A549 treated with dexamethasone at 1 μM for 4 hours (cell line): ENCODE data around the gene WDR55. TPM values are rescaled to one million over a fixed set of nuclear protein-coding genes. Genes with fewer than 3 reads are reported as not detected.

Experiments
- total RNA-seq: library from RNA; stranded (reverse); fragments of 200-300 nt; extraction: Qiagen RNA extraction; gene quantifications from 5 replicates; pipeline ENCODE4 v1.2.3, GENCODE V29; 2022

The WDR55 gene, protein sequence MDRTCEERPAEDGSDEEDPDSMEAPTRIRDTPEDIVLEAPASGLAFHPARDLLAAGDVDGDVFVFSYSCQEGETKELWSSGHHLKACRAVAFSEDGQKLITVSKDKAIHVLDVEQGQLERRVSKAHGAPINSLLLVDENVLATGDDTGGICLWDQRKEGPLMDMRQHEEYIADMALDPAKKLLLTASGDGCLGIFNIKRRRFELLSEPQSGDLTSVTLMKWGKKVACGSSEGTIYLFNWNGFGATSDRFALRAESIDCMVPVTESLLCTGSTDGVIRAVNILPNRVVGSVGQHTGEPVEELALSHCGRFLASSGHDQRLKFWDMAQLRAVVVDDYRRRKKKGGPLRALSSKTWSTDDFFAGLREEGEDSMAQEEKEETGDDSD
- 24.6 to 32.8 TPM (median 31.8 TPM) in 5 replicates for total RNA-seq

DNA sequence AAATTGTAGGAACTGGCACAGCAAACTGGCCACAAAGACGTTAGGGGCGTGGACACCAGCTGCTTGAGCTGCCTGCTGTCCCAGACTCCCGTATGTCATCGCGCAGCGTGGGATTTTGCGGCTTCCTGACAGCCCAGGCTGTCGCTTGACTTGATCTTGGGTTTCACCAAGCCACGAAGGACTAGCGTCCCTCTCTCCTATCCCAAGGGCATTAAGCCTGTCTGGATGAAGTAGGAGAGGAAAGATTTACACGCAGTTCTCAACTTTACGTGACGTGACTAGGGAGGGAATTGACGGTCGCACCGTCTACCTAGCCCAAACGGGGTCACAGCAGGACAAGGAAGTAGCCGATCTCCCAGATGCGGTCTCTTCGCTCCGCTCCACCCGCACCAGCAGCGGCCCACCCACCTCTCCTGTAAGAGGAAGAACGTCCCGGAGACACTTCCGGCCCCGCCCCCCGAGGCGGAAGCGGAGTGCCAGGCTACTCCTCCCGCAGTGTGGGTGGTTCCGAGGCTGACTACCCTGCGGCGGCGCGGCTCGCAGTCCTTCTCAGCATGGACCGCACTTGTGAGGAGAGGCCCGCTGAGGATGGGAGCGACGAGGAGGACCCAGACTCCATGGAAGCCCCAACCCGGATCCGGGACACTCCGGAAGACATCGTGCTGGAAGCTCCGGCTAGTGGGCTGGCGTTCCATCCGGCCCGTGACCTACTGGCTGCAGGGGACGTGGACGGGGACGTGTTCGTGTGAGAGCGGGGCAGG, at the start of gene WDR55:
TSS of gene WDR55 (plus strand) at position 546 of the 761 bp plus-strand sequence. CDS start at position 555, 9 bp downstream.

DNA sequence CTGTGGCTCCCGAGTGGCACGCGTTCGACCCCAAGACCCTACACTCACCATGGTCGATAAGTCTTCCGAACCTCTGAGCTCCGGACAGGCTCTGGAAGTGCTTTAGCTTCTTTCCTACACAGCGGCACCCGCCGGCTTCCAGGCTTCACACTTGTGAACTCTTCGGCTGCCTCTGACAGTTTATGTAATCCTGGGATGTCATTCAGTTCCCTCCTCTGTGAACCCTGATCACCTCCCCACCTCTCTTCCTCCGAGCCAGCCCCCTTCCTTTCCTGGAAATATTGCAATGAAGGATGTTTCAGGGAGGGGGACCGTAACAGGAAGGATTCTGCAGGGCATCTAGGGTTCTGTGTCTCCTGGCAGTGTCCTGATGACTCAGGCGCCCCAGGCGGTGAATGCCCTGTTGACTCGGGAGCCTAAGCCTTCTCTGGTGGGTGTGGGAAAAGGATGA, 31.7 kb upstream of the WDR55 start, which contains the start of gene CD14:
TSS of gene CD14 (minus strand) at position 155 of the 451 bp plus-strand sequence. CDS start at position 51, 104 bp downstream.

DNA sequence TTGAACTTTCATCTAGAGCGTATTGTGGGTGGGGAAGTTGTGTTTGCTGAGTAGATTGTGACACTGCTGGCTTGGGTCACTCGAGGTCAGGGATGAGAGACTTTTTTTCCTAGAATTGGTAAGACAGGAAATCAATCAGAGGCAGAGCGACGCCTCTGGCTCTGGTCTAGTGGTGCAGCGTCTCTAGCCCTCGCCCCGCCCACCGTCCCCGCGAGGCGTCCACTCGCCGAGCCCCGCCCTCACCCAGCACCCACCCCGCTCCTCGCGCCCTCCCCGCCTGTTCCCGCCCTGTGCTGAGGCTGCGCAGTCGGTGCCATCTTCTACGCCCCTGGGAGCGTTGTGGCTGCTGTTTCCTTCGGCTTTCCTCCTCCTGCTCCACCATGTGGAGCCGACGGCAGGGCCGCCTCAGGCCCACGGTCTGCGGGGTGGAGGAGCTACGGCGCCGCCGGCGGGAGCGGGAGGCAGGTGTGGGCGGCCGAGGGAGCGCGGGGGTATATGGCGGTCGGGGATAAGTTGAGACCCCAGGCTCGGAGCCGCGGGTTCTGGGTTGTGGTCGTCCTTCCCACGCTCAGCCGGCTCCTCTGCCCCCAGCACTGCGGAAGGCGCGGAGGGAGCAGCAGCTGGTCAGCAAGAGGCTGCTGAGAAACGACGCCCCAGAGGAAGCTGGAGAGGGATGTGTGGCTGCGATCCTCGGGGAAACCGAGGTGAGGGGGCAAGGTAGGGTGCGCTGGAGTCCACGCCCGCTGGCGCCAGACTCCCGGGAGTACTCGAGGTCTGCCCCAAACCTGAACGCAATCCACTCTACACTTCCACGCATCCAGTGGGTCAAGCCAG, 25.3 kb upstream of the WDR55 start, which contains the start of gene TMCO6:
TSS of gene TMCO6 (plus strand) at position 304 of the 834 bp plus-strand sequence. CDS start at position 381, 77 bp downstream.

DNA sequence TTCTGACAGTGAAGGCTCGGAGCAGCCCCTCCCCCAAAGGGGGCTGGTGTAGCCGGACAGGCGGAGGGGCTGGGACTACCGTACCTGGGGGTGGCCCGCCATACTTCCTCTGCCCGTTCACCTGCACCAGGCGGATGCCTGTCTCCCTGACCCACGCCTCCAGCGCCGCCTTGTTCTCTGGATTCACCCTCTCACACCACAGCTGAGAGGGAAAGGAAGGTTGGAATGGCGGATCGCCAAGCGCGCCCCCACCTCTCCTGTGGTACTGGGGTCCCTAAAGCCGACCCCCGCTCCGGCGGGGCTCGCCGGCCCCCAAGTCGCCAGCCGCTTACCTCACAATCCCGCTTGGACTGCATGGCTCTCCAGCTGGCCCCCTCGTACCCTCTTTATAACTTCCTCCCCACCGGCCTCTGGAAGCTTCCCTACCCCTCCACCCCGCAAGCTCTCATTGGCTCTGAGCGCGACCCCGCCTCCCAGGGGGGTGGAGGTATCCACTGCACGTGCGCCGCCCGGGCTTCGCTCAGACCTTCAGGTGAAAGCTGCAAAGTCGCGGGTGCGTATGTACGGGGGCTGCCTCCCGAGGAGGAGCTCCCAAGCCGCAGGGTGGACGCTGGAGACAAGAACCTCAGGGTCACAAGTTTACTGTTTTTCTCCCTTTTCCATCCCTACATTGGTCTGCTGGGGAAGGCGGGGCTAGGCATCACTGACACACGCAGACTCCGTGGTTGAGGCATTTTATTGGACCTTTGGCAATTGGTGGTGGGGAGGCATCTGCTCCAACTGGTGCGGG, 8.7 kb downstream of the WDR55 start, which contains the start of gene DND1:
TSS of gene DND1 (minus strand) at position 390 of the 790 bp plus-strand sequence. CDS start at position 356, 34 bp downstream.

DNA sequence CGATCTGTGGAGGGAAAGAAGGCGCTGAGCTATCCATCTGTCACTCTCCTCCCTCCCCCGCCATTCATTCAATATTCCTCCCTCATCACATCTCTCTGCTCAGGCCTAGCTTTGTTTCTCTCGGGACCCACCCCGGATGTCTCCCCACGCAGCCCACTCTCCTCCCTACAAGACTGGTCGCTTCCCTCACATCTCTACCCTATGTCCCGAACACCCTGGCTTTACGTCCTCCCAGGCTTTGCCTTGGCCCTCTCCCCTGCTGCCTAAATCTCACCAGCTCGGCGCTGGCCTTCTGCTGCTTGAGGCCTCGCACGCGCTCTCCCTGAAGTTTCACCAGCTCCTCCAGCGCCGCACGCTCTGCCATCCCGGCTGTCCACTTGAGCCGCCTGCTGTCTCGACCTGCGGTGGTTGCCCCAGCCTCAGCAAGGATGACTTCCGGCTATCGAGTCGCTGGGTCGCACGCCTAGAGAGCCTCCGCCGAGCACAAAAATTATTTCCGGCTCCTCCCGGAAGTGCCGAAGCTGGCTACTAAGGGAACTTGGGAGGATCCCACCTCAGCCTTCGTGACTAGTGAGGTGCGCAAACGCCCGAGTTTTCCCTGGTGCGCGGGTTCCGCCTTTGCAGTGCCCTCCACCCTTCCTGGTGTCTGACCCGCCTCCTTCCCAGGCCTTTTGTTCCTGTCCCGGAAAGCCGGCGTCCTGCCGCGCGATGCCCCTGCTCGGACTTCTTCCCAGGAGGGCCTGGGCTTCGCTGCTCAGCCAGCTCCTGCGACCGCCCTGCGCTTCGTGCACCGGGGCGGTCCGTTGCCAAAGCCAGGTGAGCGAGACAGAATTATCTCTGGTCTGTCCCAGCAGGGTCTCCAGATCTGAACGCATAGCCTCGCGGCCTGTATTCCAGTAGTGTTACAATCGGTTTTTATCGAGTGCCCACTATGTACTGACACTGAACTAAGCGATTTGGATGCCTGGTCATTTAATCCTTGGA, 26.5 kb downstream of the WDR55 start, which contains the start of the genes HARS1 and HARS2:
TSS of gene HARS1 (minus strand) at position 430 of the 984 bp plus-strand sequence. CDS start at position 364, 66 bp downstream.
TSS of gene HARS2 (plus strand) at position 515 of the 984 bp plus-strand sequence. CDS start at position 709, 194 bp downstream.

DNA sequence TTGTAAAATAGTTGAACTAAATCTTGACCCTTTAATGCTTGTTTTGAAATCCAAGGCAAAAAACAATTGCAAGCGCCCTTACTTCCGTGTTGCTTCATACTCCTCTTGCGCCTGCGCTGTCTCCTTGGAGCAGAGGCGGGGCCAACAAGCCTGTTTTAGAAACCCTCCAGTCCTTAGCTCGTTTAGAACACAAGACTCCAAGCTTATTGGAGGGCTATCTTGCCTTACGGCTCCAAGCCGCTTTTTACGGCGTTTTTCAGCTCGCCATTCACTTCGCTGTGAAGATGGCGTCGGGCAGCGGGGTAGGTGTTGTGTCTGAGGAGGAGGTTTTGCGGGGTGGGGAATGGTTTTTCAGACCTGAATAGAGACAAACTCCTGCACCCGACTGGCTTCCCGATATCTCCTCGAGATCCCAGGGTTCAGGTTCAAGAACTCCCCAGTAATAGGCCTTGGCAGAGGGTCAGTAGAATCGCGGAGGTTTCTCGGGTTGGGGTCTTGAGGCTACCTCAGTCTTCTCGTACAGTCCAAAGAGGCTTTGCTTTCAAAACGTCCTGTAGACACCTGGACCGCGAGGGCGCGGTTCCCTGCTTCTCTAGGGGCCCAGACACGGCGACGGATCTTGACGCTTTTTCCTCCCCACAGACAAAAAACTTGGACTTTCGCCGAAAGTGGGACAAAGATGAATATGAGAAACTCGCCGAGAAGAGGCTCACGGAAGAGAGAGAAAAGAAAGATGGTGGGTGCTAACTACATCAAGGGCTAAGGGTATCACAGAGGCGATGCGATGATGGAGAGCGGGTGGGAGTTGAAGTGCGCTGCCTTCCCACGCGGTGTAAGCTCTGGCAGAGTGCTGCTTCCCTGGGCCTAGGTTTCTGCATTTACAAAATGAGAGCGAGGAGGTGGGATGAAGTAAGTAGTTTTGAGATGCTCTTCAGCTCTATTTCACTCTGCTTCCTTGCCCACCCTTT, 35.8 kb downstream of the WDR55 start, which contains the start of gene ZMAT2:
TSS of gene ZMAT2 (plus strand) at position 271 of the 968 bp plus-strand sequence. CDS start at position 285, 14 bp downstream.

Other genes starting within 250 kb of the WDR55 start
- 1.3 to 3.1 TPM (median 1.8 TPM) in 5 replicates for gene EIF4EBP3, start 117.2 kb upstream of the WDR55 start, total RNA-seq
- 37.0 to 43.4 TPM (median 40.9 TPM) in 5 replicates for gene SRA1, start 107.4 kb upstream of the WDR55 start, total RNA-seq
- gene APBB3, start 100.3 kb upstream of the WDR55 start, total RNA-seq = 2.9 to 6.0 TPM (median 5.6 TPM) in 5 replicates
- gene SLC35A4, start 100.1 kb upstream of the WDR55 start, total RNA-seq = 64.1 to 84.6 TPM (median 81.5 TPM) in 5 replicates
- gene CD14, start 31.7 kb upstream of the WDR55 start, total RNA-seq = 2.6 to 3.4 TPM (median 3.0 TPM) in 5 replicates
- 8.1 to 14.2 TPM (median 10.8 TPM) in 5 replicates for gene TMCO6, start 25.5 kb upstream of the WDR55 start, total RNA-seq
- 87.2 to 125 TPM (median 90.7 TPM) in 5 replicates for gene NDUFA2, start 17.3 kb upstream of the WDR55 start, total RNA-seq
- gene IK, start 17.1 kb upstream of the WDR55 start, total RNA-seq = 101 to 114 TPM (median 104 TPM) in 5 replicates
- 0.37 to 0.72 TPM (median 0.49 TPM) in 5 replicates for gene DND1, start 8.7 kb downstream of the WDR55 start, total RNA-seq
- gene HARS1, start 26.5 kb downstream of the WDR55 start, total RNA-seq = 75.3 to 80.9 TPM (median 78.3 TPM) in 5 replicates
- 35.2 to 39.8 TPM (median 37.8 TPM) in 5 replicates for gene HARS2, start 26.6 kb downstream of the WDR55 start, total RNA-seq
- 87.0 to 126 TPM (median 90.9 TPM) in 5 replicates for gene ZMAT2, start 35.5 kb downstream of the WDR55 start, total RNA-seq
- gene PCDHA1, start 121.2 kb downstream of the WDR55 start, total RNA-seq = 0.08 to 0.21 TPM (median 0.18 TPM) in 5 replicates
- gene PCDHA2, start 129.9 kb downstream of the WDR55 start, total RNA-seq = 0.02 to 0.09 TPM (median 0.06 TPM) in 5 replicates
- 0.69 to 1.1 TPM (median 0.82 TPM) in 5 replicates for gene PCDHA3, start 136.2 kb downstream of the WDR55 start, total RNA-seq
- 1.4 to 2.3 TPM (median 1.8 TPM) in 5 replicates for gene PCDHA4, start 142.2 kb downstream of the WDR55 start, total RNA-seq
- 0.52 to 0.95 TPM (median 0.85 TPM) in 5 replicates for gene PCDHA5, start 156.7 kb downstream of the WDR55 start, total RNA-seq
- 0.03 to 0.13 TPM (median 0.04 TPM) in 5 replicates for gene PCDHA6, start 163.1 kb downstream of the WDR55 start, total RNA-seq
- gene PCDHA7, start 169.4 kb downstream of the WDR55 start, total RNA-seq = 0.07 to 0.16 TPM (median 0.12 TPM) in 5 replicates
- gene PCDHA8, start 176.3 kb downstream of the WDR55 start, total RNA-seq = 0.03 to 0.06 TPM (median 0.04 TPM) in 5 replicates
- gene PCDHA9, start 183.5 kb downstream of the WDR55 start, total RNA-seq = 0.01 TPM in 1 of 5 replicates, not detected in the others
- under 0.01 to 0.05 TPM (median 0.02 TPM) in 3 of 5 replicates, not detected in the others for gene PCDHA10, start 191.0 kb downstream of the WDR55 start, total RNA-seq
- gene PCDHA11, start 204.1 kb downstream of the WDR55 start, total RNA-seq = 0.07 to 0.34 TPM (median 0.11 TPM) in 5 replicates
- 2.8 to 3.7 TPM (median 2.9 TPM) in 5 replicates for gene PCDHA12, start 210.4 kb downstream of the WDR55 start, total RNA-seq
- gene PCDHA13, start 217.2 kb downstream of the WDR55 start, total RNA-seq = 0.04 to 0.09 TPM (median 0.06 TPM) in 4 of 5 replicates, not detected in the other